Measurements from ENCODE around the gene SIX1.

SIX1 gene

DNA sequence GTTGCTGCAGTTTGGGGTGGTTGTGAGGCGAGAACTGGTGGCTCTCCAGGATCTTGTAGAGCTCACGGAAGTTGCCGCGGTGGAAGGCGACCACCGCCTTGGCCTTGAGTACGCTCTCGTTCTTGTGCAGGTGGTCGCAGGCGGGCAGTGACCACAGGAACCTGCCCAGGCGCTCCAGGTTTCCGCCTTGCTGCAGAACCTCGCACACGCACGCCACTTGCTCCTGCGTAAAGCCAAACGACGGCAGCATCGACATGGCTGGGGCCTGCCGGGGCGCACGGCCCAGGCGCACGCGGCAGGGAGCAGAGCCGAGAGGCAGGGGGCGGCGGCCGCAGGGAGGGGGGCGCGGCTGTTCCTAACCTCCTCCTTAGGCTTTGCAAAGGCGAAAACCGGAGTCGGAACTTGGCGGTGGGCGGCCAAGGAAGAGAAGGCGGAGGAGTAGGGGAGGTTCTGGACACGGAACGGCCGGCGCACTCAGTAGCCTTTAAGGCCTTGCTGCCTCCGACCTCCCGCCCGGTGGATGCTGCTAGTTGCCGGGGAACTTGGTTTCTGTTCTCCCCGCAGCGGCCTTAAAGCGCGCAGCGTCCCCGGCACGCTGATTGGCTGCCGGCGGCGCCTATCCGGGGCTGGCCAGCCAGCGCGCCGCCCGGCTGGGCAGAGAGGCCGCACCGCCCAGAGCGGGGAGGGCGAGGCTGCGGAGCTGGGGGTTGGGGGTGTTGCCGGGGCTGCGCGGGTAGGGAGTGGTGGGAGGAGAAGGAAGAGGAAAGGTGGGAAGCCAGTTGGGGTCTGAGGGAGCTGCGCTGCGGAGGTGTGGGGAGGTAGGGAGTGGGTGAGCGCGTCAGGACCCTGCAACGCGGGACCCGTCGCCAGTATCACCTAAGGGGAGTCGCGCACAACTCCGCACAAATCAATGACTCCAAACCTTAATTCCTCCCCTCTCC is at the start of gene SIX1:
TSS of gene SIX1 (minus strand) at position 544 of the 941 bp plus-strand sequence. CDS start at position 256, 288 bp downstream.
- peak; percentile 70 for DNase-seq

DNA sequence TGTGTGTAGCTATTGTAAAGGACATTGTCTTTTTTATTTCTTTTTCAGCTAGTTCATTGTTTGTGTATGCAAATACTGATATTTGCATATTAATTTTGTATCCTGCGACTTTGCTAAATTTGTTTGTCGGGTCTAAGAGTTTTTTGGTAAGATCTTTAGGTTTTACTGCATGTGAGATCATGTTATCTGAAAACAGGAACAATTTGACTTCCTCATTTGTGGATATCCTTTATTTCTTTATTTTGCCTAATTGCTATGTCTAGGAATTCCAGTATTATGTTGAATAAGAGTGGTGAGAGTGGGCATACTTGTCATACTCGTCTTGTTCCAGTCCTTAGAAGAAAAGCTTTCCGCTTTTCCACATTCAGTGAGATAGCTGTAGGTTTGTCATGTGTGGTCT is 46.0 kb upstream of the SIX1 start:
- DNase-seq, result no peak

DNA sequence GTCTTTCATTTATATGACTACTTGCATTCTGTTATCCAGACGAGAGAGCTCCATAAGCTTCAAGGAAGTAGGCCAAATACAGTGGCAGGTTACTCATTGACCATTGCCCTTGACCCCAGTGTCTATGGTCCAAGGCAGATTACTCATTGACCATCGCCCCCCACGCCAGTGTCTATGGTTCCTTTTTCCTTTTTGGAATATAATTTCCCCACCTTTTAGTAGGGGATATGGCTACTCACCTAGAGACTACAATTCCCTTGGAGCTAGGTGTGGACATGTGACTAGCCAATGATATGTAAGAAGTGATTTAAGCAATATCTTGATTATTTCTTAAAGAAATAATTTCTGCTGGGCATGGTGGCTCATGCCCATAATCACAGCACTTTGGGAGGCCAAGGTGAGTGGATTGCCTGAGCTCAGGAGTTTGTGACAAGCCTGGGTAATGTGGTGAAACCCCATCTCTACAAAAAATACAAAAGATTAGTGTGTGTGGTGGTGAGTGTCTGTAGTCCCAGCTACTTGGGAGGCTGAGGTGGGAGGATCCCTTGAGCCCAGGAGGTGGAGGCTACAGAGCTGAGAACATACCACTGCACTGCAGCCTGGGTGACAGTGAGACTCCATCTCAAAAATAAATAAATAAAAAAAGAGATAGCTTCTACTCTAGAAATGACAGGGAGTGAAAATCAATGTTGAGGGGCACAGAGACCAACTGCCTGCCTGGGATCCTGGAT is 42.3 kb upstream of the SIX1 start:
- no peak for DNase-seq

DNA sequence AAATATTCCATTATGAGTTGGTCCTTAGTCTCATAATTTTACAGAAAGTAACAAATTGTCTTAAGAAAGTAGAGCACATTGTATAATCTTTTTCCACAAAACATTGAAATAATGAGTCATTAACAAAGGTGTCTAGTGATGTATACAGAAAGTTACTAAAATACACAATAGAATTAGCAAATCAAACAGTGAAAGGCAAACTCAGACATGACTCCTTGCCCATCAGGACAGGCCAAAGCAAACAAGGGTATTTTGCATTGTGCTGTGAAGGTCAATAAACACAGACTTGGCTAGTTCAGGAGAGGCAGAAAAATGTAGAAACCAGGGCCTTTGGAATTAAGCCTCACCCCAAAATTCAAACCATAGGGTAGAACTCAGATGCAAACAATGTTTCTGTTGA is 37.6 kb upstream of the SIX1 start:
- no peak for DNase-seq

DNA sequence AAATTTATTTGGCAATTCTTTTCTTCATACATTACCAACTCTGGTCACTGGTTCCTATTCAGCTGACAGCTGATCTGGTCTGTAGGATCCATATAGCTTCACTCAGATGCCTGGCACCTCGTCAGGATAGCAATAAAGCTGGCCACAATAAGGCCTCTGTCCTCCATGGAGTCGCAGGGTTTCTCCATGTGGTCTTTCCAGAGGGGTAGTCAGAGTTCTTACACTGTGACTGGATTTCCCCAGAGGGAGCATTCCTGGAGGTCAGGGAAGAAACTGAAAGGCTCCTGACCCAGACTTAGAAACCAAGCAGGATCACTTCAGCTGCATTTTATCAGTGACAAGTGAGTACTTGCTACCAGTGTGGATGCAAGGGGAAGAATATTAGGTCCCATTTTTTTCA is 34.9 kb upstream of the SIX1 start:
- peak; percentile 8 for DNase-seq

DNA sequence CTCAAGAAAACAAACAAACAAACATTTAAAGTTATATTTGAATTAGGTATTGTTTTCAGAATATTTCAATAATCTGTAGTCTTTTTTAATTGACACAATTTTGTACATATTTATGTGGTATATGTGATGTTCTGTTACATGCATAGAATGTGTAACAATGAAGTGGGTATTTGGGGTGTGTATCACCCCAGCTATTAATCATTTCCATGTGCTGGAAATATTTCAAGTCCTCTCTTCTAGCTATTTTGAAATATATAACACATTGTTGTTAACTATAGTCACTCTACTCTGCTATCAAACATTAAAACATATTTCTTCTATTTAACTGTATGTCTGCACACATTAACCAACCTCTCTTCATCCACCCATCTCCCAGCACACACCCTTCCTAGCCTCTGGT is 32.0 kb upstream of the SIX1 start:
- no peak for DNase-seq

DNA sequence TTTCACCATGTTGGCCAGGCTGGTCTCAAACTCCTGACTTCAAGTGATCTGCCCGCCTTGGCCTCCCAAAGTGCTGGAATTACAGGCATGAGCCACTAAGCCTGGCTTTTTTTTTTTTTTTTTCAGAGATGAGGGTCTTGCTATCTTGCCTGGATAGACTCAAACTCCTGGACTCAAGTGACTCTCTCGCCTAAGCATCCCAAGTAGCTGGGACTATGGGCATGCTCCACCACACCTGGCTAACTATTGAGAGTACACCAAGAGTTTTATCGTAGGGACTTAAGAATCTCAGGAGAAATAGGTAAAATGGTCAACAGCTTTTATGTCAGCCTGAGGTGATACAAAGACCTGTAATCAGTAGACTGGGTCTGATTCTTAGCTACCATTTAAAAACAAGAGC is 31.2 kb upstream of the SIX1 start:
- DNase-seq, result no peak

DNA sequence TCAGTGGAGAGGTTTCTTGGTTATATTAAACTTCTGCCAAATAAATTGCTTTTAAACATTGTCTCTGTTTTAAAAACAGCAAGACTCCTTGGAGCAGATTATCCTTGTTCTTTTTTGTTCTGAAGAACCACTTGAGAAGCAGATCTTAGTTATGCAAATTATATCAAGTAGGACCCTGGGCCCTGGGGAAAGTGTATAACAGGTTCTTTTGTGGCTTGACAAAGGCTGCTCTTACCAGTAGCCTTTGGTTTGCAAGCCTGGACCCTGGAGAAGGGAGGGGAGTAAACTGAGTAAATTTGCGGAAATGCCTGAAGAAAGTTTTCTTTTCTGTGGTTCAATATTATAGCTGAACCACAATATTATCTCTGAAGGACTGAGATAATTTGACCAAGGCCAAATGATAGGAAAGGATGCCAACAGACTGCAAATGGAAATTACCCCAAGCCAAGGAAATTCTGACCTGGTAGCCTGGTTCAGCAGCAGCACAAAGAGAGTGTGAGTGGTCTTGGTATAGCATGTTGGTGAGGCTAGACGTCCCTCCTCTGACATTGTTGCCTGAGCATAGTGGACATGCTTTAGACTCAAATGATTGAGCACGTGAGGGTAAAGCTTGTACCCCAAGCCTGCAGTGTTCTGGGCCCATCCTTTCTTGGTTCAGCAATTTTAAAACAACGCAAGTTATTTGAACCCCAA is 30.4 kb upstream of the SIX1 start:
- DNase-seq, result no peak

DNA sequence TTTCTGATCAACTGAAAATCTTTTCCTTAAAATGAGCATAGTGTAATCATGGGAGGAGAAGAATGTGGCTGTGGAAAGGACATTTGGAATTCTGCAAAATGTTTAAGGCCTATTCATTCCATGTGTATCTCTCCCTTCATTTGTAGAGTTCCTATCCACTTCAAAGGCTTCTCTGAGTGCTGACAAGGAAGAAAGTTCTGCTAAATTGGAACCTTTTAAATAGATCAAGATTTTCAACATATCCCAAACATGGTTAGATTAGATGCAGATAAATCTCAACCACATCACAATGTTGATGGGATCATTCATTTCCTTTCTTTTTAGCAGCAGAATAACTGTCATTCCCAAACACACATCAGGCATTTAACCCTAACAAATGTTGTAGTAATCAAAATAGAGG is 28.4 kb upstream of the SIX1 start:
- no peak for DNase-seq

DNA sequence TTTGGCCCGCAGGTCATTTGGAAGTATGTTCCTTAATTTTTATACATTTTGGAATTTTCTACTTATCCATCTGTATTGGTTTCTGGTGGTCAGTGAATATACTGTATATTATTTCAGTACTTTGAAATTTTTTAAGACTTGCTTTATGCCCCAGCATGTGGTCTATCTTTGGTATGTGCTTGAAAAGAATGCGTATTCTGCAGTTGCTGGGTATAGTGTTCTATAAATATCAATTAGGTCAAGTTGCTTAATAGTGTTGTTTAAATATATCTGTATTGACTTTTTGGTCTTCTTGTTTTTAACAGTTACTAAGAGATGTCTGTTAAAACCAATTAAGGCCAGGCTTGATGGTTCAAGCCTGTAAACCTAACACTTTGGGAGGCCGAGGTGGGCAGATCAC is 21.7 kb upstream of the SIX1 start:
- no peak for DNase-seq

DNA sequence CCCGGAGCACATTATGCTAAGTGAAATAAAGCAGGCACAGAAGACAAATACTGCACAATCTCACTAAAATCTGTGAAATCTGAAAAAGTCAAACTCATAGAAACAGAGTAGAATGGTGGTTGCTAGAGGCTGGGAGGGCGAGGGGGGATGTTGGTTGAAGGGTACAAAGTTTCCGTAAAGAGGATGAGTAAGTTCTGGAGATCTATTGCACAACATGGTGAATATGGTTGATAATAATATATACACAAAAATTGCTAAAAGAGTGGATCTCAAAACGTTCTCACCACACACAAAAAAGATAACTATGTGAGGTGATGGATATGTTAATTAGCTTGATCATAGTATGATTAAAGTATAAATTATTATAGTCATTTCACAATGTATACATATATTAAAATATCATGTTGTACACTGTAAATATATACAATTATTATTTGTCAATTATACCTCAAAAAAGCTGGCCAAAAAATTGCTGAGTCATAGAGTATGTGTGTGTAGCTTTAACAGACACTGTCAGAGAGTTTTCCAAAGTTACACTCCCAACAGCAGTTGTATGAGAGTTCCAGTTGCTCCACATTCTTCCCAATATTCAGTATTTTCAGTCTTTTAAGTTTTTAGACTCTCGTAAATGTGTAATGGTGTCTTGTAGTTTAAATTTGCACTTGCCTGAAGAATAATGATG is 19.3 kb upstream of the SIX1 start:
- no peak for DNase-seq

DNA sequence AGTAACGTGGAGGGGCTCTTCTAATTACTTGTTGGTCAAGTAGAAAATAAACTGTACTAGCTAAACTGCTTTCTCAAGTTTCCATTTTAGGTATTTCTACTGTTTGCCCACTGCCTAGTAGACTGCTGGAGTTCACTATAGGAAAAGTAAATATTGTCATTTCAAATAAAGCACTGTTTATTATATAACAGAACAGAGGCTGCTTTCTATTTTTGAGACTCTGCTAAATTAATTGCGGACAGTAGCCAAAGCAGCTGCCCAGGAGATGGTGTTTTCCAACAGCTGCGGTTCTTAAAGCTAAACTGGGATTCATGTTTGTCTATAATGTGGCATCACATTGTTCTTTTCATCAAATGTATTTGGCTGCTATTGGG is 15.9 kb upstream of the SIX1 start:
- DNase-seq, result no peak

DNA sequence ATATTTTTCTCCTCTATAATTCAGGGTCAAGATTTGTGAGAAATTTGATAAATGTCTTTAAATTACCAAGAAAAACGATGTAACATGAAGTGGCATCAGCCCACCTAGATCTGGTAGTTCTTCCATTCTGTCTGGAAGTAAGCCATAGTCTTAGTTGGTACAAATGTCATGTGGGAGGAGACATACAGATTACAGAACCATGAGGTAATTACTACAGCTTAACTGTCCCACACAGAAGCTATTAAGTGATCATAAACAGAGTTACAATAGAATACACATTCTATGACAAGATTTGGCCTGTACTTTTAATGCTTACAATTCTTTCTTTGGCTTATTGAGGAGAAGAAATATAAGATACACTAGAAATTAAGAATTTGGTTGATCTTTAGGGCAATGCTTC is 13.7 kb upstream of the SIX1 start:
- no peak for DNase-seq

DNA sequence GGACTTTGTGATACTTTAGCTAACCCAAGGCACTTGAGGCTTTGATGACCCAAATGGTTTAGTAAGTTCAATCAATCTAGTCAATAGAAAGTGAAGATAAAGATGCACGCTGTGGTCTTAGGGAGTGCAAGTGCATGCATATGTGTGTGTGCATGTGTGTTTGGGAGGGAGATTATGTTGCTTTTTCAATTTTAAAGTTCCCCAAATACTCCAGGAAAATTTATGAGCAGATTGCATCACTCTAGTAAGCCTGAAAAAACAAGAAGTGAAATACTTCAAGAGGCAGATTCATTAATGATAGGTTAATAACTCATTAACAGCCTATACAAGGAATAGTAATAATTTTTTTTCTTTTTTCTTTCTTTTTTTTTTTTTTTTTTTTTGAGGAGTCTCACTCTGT is 12.4 kb upstream of the SIX1 start:
- DNase-seq, result no peak

DNA sequence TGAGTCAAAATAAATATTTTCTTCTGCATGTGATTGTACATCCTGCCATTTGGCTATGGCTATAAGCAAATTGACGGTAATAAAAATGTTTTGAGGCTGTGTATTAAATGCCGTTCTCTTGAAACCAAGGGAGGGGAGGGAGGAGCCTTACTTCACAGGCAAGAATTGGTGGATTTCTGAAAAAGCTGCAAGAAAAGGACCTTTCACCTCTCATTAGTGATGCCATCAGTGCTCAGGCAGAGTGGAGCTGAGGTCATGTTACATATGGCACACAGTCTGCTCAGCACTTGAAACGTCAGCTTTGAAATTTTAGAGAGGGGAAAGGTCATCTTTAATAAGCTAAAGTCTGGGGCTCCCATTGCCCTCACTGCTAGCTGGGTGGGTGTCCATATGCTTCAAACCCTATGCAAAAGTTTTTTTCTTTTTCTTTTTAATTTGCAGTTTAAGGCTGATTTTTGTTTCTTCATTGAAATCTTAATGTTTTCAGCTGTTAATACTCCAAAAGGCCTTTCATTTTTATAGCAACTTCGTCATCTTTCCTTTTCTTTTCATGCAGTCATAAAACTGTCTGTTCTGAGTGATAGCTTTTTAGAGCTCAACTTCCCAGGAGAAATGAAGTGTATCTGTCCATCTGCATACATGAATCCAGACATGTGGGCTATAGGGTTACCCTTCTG is 9.8 kb upstream of the SIX1 start:
- no peak for DNase-seq

DNA sequence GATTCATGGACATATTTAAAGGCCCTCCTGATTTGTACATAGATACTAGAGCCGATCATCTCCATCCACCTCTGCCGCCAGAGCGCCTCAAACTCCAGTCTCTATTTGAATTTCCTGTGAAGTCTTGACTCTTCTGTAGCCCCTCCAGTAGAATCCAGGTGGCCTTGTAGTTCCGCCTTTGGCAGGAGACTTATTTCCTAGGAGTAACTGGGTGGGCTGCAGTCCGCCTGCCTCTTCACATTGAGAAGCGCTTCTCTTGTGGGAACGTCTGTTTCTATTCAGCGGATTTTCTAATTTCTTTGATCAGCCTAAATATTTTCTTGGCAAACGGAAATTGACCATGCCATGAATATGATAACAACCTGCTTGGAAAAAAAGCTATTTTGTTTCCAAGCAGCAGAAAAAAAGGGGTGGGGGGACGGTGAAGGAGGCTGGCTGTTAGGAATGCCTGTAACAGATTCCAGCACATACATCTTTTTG is 9.0 kb upstream of the SIX1 start:
- no peak for DNase-seq

DNA sequence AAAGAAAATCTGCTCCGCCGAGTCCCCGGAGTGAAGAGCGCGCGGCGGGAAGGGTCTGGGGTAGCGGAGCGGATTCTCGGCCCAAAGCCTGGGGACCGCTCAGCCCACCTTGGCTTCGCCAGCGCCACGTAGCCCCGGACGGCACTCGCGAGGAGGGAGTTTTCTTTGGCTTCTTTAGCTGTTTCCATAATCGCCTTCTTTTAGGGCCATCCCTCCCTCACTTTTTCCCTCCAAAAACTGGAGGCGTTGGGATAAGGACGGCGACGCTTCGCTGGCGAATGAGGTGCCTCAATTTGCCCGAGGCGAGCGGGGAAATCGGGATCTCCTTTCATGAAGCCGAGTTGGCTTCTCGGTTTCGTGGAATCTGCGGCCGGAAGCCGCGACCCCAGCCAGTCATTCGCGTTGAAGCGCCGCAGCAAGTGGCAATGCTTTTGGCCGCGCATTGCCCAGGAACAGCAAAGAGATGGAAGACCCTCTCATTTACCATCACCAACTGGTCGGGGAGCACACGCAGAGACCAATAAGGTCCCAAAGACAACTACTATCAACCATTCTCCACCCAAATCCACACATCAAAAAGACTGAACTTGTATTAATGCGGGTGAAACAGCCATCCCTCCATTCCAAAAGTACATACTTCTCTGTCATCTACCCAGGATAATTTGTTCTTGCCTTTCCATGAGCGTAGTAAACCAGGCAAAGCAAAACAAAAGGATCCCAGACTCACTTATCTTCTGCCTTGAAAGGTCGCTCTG is 8.4 kb upstream of the SIX1 start:
- no peak for DNase-seq

DNA sequence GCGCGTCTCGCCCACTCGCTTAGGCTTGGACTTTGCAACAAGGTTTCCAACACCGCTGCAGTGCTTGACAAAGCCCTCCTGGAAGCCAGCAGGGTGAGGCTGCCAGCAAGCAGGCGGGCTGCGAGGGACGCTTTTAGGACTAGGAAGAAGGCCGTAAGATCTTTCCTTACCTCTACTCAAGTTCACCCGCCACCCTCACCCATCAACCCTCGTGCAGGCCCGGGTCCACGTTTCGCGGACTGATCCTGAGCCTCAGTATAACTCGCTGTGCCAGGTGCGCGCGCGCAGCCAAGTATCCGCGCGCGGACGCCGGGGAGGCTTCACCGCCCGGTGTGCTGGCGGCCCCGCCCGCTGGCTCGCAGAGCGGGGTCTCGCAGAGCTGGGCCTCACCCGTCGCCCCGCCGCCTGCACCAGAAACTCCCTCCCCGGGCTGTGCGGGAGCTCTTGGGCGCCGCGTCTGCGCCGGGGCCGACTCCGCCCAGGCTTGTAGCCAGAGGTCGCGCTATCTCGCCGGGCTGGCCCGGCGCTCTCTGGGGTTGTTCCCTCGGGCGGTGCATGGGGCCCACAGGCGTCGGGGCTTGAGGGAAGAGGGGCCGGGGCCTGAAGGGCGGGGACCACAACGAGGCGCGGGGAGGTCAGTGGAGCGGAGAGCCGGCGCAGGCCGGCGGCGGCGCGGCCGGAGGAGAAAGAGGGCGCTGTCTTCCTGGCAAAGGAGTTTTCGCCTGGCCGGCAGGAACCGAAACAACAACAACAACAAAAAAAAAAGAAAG is 7.6 kb upstream of the SIX1 start:
- no peak for DNase-seq

DNA sequence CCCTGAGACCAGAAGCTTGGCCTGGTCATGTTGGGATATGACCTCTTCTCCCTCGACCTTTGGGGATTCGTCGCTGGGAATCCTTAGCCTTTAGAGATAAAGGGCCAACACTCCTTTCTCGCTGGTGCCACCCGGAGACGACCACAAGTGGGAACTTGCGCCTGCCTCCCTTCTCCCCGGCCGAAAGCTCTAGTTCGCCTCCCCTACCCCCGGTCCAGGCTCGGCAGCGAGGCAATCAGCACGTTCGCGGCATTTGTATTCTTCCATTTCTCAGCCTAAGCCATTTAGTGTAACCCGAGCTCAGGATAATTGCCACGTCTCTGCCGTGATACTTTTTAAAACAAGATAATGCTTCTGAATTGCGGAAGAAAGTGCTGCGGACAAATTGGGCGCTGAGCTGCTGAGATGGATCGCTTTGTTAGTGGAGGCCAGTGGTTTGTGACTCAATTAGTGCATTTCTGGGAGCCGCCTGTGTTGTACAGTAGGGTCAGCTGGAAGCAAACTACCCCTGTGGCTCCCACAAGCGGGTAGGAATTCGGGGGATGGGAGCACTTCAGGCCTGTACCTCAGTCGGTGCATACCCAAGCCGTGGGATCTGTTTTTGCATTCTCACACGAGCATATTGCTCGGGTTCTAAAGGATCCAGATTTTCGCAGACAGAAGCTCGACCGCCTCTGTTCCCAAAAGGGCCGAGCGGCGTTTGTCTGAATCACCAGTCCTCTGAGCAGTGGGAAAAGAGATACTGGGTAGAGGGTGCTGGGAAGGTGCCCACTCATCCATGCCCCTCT is 6.8 kb upstream of the SIX1 start:
- DNase-seq, result no peak
